DMS53 treated with DMSO at 0.1 percent for 48 hours (cell line): ENCODE data around the gene DRC3.
"Not testable (repeated sequence)": the region's sequence is repeated elsewhere in the genome, so short reads cannot be mapped to it uniquely, and the experiment has no call there.

ENCODE experiments used
- DNase-seq: peaks from one replicate; lab custom pipeline; 2025; ENCODE audit not compliant: unreplicated experiment; lab: John Stamatoyannopoulos, UW

DRC3 gene, protein sequence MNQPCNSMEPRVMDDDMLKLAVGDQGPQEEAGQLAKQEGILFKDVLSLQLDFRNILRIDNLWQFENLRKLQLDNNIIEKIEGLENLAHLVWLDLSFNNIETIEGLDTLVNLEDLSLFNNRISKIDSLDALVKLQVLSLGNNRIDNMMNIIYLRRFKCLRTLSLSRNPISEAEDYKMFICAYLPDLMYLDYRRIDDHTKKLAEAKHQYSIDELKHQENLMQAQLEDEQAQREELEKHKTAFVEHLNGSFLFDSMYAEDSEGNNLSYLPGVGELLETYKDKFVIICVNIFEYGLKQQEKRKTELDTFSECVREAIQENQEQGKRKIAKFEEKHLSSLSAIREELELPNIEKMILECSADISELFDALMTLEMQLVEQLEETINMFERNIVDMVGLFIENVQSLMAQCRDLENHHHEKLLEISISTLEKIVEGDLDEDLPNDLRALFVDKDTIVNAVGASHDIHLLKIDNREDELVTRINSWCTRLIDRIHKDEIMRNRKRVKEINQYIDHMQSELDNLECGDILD

DNA sequence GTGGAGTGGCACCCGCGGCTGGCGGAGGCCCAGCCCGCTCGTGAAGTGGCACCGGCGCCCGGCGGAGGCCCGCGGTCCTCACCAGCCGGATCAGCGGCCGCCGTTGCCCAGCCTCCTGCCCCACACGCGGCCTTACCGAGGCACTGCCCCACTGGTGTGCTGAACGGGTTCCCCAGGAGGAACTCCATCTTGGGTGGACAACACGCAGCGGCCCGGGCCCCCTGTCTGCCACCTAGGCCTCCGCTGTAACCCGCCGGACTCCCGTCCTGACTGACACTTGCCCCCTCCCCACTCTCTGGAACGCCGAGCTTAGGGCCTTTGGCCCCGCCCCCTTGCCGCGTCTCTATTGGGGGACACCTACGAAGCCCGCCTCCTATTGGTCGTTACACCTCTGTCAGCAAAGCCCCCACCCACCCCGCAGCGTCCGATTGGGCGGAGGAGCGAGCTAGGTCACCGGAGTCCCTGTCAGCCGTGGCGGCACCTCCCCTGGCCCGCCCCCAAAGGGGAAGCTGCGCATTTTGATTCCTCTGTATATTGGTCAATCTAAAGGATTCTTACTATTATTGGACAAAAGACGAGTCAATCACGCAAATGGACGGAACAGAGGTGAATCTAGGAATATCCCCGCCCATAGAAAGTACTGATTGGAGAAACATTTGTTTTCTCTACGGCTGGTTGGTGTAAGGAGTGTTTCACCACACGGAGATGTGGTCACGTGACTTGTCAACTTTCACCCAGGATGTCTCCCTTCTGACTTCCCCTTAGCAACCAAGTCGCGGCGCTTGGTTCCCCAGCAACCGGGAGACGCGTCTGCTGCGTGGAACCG lies at the start of gene DRC3, which contains the start of gene TOM1L2:
Gene DRC3, plus strand, starts transcription at position 737 of the 826 bp plus-strand sequence. CDS start 4,737 bp downstream, outside the sequence.
Gene TOM1L2, minus strand, starts transcription at position 275 of the 826 bp plus-strand sequence. Its CDS starts 87 bp downstream, at position 188.
- DNase-seq: peak; percentile 98

DNA sequence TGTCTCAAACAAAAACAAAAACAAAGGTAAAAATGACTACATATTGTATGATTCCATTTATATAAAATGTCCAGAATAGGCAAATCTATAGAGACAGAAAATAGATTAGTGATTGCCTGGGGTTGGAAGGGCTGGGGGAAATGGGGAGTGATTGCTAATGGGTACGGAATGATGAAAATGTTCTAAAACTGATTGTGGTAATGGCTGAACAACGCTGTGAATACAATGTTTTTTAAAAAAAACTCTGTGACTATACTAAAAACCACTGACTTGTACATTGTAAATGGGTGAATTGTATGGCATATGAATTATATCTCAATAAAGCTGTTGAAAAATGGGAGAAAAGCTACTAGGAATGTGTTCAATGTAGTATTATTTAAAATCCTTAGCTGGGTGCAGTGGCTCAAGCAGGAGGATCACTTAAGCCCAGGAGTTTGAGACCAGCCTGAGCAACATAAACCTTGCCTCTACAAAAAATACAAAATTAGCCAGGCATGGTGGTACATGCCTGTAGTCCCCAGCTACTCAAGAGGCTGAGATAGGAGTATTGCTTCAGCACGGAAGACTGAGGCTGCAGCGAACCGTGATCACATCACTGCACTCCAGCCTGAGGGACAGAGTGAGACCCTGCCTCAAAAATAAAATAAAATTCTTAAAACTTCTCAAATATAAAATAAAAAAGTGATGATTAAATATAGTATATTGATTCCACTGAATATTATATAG lies 48.4 kb upstream of the DRC3 start:
- no peak for DNase-seq

DNA sequence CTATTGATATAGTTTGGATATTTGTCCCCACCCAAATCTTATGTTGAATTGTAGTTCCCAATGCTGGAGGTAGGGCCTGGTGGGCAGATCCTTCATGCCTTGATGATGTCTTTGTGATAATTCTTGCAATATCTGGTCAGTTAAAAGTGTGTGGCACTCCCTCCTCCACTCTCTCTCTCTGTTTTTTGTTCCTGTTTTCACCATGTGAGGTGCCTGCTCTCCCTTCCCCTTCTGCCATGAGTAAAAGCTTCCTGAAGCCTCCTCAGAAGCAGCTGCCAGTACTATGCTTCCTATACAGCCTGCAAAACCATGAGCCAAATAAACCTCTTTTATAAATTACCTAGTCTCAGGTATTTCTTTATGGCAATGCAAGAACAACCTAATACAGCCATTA lies 47.8 kb upstream of the DRC3 start:
- no peak for DNase-seq

GRCh38 chr17:17926036-17926435 lies 46.6 kb upstream of the DRC3 start:
- no peak for DNase-seq

DNA sequence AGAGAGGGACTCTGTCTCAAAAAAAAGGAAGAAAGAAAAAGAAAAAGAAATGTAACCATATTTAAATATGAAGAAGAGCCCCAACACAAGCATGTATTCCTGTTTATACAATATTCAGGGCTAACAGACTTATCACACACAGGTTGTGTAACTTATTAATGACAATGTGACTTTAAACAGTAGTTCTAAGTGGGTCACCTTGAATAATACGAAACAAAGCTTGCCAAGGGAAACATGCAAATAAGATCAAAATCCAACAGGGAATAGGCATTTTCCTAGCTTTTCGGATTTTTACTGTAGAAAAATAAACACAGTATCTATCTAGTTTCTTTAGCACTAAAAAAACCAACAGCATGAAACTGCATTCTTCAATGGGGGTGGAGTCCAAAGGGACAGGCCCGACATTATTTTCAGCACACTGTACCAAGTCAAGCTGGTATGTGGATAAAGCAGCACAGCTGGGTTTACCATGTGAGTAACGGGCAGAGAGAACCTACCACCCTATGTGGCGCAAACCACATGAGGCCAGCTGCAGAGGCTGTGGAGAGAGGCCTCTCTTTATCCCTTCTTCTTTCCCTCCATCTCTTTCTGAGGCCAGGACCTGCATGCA lies 45.7 kb upstream of the DRC3 start:
- DNase-seq: no peak

- DNase-seq: no peak
These were observed 44.0 kb upstream of the DRC3 start for GRCh38 chr17:17928398-17929287.

- no peak for DNase-seq
These were observed 42.8 kb upstream of the DRC3 start for GRCh38 chr17:17929655-17930380.

GRCh38 chr17:17930674-17931073 lies 42.0 kb upstream of the DRC3 start:
- DNase-seq: no peak

DNA sequence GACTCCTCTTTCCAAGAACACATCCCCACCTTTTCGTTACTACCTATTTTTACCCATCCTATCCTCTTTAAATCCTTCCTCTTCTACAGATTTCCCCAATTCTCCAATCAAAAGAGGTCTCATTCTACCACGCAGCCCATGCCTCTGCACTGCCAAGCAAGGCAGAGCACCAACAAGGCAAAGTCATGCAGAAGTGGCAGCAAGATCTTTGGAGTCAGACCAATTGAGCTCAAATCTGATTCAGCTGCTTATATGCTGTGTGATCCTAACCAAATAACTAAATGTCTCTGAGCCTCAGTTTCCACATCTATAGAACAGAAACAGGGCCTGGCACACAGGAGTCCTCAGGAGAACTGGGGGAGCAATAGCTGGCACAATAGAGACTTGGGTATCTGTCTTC lies 41.5 kb upstream of the DRC3 start:
- no peak for DNase-seq

DNA sequence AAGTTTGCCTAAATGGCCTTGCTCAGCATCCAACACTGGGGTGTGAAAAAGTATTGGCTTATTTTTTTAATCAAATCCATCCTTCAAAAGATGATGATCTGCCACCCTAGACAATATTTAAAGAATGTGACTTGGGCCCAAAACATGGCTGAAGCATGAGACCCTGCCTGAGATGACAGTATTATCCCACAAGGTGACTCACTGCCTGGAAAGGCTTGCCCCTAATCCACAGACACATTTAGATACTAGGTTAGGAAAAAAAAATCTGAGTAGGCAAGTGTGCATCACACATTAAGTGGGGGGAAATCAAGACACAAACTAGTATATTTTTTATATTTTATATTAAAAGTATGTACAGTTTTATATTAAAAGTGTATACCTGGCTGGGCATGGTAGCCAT lies 38.9 kb upstream of the DRC3 start:
- no peak for DNase-seq

DNA sequence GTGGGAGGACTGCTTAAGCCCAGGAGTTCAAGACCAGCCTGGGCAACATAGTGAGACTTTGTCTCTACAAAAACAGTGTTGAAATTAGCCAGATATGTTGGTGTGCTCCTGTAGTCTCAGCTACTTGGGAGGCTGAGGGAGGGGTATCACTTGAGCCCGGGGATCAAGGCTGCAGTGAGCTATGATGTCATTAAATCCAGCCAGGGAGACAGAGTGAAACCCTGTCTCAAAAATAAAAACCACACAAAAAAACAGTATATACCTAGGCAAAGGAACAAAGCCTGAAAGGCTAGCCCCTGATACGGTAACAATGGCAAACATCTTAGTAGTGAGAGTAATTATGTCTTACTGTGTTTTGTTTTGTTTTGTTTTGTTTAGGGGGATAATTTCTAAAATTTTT lies 38.4 kb upstream of the DRC3 start:
- DNase-seq: no peak

DNA sequence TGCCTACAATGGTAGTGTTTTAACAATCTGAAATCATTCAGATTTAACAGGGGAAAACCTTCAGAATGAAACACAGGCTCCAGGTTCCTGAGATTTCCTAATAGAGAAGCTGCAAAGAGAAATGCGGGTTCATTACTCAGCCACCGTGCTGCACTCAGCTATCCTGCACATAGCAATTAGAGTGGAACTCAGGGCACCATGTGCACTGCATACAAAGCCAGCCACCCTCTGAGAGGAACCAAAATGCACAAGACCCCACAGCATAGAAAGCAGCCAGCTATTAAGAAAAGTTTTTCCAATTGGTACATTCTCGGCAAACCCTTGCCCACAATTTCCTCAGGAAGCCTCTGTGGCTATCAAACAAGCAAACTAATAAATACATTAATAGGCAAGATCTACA lies 37.9 kb upstream of the DRC3 start:
- DNase-seq: no peak

GRCh38 chr17:17935321-17936271 lies 37.1 kb upstream of the DRC3 start:
- no peak for DNase-seq

DNA sequence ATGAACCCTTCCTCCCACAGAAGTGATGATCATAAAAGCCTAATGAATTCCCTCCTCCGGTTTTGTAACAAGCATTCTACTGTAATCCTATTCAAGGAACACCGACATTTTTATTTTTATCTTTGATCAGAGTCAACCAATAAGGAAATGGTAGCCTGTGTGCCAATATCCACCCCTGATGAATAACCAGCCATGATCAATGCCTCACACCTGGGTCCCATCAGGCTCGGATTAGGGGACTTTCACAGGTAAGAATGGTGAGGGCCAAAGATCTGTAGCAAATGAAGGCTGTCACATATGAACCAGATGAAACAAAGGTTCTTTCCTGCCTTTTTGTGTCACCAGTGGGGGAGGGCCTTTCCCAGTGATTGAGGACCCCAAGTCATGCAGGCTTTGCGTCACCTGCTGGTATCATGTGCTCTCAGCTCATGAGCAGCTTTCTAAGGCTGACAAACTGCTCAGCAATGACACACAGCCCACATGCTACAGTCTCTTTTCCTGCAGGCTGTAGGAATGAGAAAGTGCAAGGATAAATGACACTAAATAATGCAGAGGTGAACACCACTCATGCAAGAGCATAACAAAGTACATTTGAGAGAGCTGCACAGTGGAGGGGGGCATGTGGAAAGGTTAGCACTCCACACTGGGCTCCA lies 35.3 kb upstream of the DRC3 start:
- DNase-seq: no peak

GRCh38 chr17:17937958-17938357 lies 34.7 kb upstream of the DRC3 start:
- DNase-seq: no peak

- no peak for DNase-seq
These were observed 34.1 kb upstream of the DRC3 start for GRCh38 chr17:17938388-17939107.

- DNase-seq: not testable (repeated sequence)
These were observed 32.7 kb upstream of the DRC3 start for GRCh38 chr17:17939941-17940340.
